MM.1S (cell line): ENCODE data around the gene LCTL.

Source experiments
- DNase-seq: peaks from one replicate; pipeline ENCODE4 v3.0.0-alpha.2; 2015
- H2AFZ ChIP-seq: fragments of 300-600 bp; sonication (generic); 2 replicates; pipeline ENCODE4 v1.6.0; 2016; ENCODE audit warnings: antibody characterized with exemption, low read length
- H3F3A ChIP-seq: fragments of 300-600 bp; sonication (generic); 2 replicates; pipeline ENCODE4 v1.6.1; 2016; ENCODE audit warnings: mild to moderate bottlenecking, antibody characterized with exemption, low read length, moderate library complexity, mixed read lengths; ENCODE audit not compliant: insufficient read depth
- H3K27ac ChIP-seq: fragments of 300-600 bp; sonication (generic); 2 replicates; pipeline ENCODE4 v1.5.1; 2016; ENCODE audit warnings: mild to moderate bottlenecking, low read length
- H3K27me3 ChIP-seq: fragments of 300-600 bp; sonication (generic); replicated peaks from 2 replicates; pipeline ENCODE4 v1.6.0; 2016; ENCODE audit warnings: low read length; ENCODE audit not compliant: insufficient read depth
- H3K36me3 ChIP-seq: fragments of 300-600 bp; sonication (generic); replicated peaks from 2 replicates; pipeline ENCODE4 v1.6.1; 2016; ENCODE audit warnings: mild to moderate bottlenecking, low read length, mixed read lengths; ENCODE audit not compliant: insufficient read depth
- H3K4me1 ChIP-seq: fragments of 300-600 bp; sonication (generic); 2 replicates; pipeline ENCODE4 v1.6.1; 2016; ENCODE audit warnings: low read length, mixed read lengths
- H3K4me2 ChIP-seq: fragments of 300-600 bp; sonication (generic); 2 replicates; pipeline ENCODE4 v1.6.0; 2016; ENCODE audit warnings: low read depth, low read length
- H3K4me3 ChIP-seq: fragments of 300-600 bp; sonication (generic); 2 replicates; pipeline ENCODE4 v1.5.1; 2016; ENCODE audit warnings: low read length, mixed read lengths
- H3K79me2 ChIP-seq: fragments of 300-600 bp; sonication (generic); 2 replicates; pipeline ENCODE4 v1.6.1; 2016; ENCODE audit warnings: mixed run types, low read length, mixed read lengths
- H3K9ac ChIP-seq: fragments of 300-600 bp; sonication (generic); 2 replicates; pipeline ENCODE4 v1.6.1; 2016; ENCODE audit warnings: low read length, mixed read lengths
- H3K9me2 ChIP-seq: fragments of 300-600 bp; sonication (generic); replicated peaks from 2 replicates; pipeline ENCODE4 v1.6.1; 2016; ENCODE audit warnings: mild to moderate bottlenecking, low read length, mixed read lengths; ENCODE audit not compliant: insufficient read depth
- H3K9me3 ChIP-seq: fragments of 300-600 bp; sonication (generic); replicated peaks from 2 replicates; pipeline ENCODE4 v1.6.1; 2016; ENCODE audit warnings: mild to moderate bottlenecking, low read length, mixed read lengths; ENCODE audit not compliant: insufficient read depth
- H4K20me1 ChIP-seq: fragments of 300-600 bp; sonication (generic); 2 replicates; pipeline ENCODE4 v1.6.1; 2016; ENCODE audit warnings: mild to moderate bottlenecking, low read length, moderate library complexity, mixed read lengths; ENCODE audit not compliant: insufficient read depth
- EZH2 ChIP-seq: fragments of 300-600 bp; sonication (generic); optimal IDR thresholded peaks from 2 replicates; pipeline ENCODE3; 2017; ENCODE audit warnings: low read depth, mild to moderate bottlenecking, antibody characterized with exemption, low read length, mixed read lengths
- EZH2phosphoT487 ChIP-seq: fragments of 300-600 bp; sonication (generic); IDR thresholded peaks from 2 replicates; pipeline ENCODE4 v1.6.1; 2018; ENCODE audit warnings: antibody characterized with exemption, low read length
- TF ChIP-seq, protein P1 (sequence below): fragments of 300-600 bp; sonication (generic); IDR thresholded peaks from 2 replicates; pipeline ENCODE4 v1.5.1; 2016; ENCODE audit warnings: antibody characterized with exemption, low read length, mixed read lengths

The LCTL gene

GRCh38 chr15:66563126-66563525 lies 2.7 kb downstream of the LCTL start:
- TF ChIP-seq, protein P1, sequence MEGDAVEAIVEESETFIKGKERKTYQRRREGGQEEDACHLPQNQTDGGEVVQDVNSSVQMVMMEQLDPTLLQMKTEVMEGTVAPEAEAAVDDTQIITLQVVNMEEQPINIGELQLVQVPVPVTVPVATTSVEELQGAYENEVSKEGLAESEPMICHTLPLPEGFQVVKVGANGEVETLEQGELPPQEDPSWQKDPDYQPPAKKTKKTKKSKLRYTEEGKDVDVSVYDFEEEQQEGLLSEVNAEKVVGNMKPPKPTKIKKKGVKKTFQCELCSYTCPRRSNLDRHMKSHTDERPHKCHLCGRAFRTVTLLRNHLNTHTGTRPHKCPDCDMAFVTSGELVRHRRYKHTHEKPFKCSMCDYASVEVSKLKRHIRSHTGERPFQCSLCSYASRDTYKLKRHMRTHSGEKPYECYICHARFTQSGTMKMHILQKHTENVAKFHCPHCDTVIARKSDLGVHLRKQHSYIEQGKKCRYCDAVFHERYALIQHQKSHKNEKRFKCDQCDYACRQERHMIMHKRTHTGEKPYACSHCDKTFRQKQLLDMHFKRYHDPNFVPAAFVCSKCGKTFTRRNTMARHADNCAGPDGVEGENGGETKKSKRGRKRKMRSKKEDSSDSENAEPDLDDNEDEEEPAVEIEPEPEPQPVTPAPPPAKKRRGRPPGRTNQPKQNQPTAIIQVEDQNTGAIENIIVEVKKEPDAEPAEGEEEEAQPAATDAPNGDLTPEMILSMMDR, result no peak
- TF ChIP-seq EZH2phosphoT487, result no peak
- no peak for TF ChIP-seq EZH2
- no peak for DNase-seq
- H3K36me3 ChIP-seq, result no peaks in the 10 kb centered on the region
- no peaks in the 10 kb centered on the region for H3K9me2 ChIP-seq
- H3K4me3 ChIP-seq, result no peak overlapping the region
- no peak overlapping the region for H3K27ac ChIP-seq
- H3K4me1 ChIP-seq, result peaks cover 13% of the 10 kb centered on the region
- no peaks in the 10 kb centered on the region for H3K9me3 ChIP-seq
- H3F3A ChIP-seq, result no peaks in the 10 kb centered on the region
- H3K79me2 ChIP-seq, result no peaks in the 10 kb centered on the region
- no peaks in the 10 kb centered on the region for H3K27me3 ChIP-seq
- no peak overlapping the region for H2AFZ ChIP-seq
- H3K4me2 ChIP-seq, result no peak overlapping the region
- no peaks in the 10 kb centered on the region for H4K20me1 ChIP-seq
- H3K9ac ChIP-seq, result no peak overlapping the region

DNA sequence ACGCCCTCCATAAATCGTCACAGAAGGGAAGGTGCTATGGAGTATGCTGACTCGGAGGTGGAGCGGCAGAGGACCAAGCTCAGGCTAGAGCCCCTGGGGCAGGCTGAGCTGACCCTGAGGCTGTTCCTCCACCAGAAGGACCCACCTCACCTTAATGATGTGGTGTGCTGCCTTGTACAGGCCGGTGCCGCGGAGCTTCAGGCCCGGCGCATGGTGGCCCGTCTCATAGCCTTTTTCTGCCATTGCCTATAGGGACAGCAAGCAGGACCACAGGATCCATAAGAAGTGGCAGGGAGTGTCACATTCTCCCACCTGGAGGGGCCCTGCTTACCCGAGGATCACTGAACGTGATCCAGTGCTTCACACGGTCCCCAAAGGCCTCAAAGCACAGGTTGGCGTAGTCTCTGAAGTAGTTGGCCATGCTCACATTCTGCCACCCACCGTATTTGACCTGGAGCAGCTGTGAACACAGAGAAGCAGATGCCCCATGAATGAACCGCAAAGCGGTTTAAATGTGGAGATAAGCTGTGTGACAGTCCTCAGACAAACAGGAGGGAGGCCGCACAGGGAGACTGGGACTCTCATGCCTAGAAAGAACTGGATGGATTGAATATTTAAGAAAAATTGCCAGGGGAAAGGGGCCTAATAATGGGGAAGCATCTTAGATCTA lies 4.8 kb downstream of the LCTL start:
- peaks cover 7% of the 10 kb centered on the region; the same call in 1 of the 2 replicates for H3K4me1 ChIP-seq
- H3K9me3 ChIP-seq, result no peaks in the 10 kb centered on the region
- no peaks in the 10 kb centered on the region for H3K79me2 ChIP-seq
- H4K20me1 ChIP-seq, result no peaks in the 10 kb centered on the region
- no peaks in the 10 kb centered on the region for H3F3A ChIP-seq
- H3K9me2 ChIP-seq, result no peaks in the 10 kb centered on the region
- no peak overlapping the region for H2AFZ ChIP-seq
- H3K27ac ChIP-seq, result no peak overlapping the region
- DNase-seq, result no peak
- no peaks in the 10 kb centered on the region for H3K27me3 ChIP-seq
- H3K4me3 ChIP-seq, result no peak overlapping the region
- no peak overlapping the region for H3K4me2 ChIP-seq
- H3K9ac ChIP-seq, result no peak overlapping the region
- no peaks in the 10 kb centered on the region for H3K36me3 ChIP-seq
- no peak for TF ChIP-seq EZH2phosphoT487
- TF ChIP-seq, protein P1, result no peak
- TF ChIP-seq EZH2, result no peak

DNA sequence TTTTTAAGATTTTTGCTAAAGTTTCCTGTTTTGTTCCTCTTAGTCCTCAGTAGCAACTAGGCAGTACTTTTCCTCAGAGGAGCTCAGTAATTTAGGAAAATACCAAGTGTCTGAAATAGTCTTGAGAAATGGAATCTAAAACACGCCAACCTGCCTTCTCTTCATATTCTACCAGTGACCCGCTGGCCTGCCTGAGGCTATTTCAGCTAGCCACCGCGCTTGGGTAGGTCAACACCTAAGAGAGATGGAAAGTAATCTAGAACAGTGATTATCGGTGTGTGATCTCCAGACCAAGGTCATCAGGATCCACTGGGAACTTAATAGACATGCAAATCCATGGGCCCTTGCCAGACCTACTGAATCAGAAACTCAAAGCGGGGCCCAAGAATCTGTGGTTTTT lies 7.5 kb downstream of the LCTL start:
- no peaks in the 10 kb centered on the region for H4K20me1 ChIP-seq
- no peaks in the 10 kb centered on the region for H3K9me3 ChIP-seq
- no peak for DNase-seq
- H3K27me3 ChIP-seq, result no peaks in the 10 kb centered on the region
- H3F3A ChIP-seq, result no peaks in the 10 kb centered on the region
- TF ChIP-seq EZH2phosphoT487 (no peak), EZH2 (no peak)
- TF ChIP-seq, protein P1, result no peak
- H3K36me3 ChIP-seq, result no peaks in the 10 kb centered on the region
- H3K79me2 ChIP-seq, result no peaks in the 10 kb centered on the region
- H3K9me2 ChIP-seq, result no peaks in the 10 kb centered on the region
- H3K27ac ChIP-seq, result no peak overlapping the region
- no peak overlapping the region for H3K4me2 ChIP-seq
- no peak overlapping the region for H3K9ac ChIP-seq
- H3K4me3 ChIP-seq, result no peak overlapping the region
- no peak overlapping the region for H2AFZ ChIP-seq
- H3K4me1 ChIP-seq, result no peaks in the 10 kb centered on the region
